GM19328 (cell line): ENCODE data around the gene FBXO10.
"Not testable (repeated sequence)": the region's sequence is repeated elsewhere in the genome, so short reads cannot be mapped to it uniquely, and the experiment has no call there.

Source experiments
- ATAC-seq: cut with Tn5 transposase; IDR thresholded peaks from one replicate; pipeline ENCODE4 v1.9.1; 2021; ENCODE audit warnings: mild to moderate bottlenecking, moderate library complexity; ENCODE audit not compliant: unreplicated experiment

Gene FBXO10

GRCh38 chr9:37575921-37576721 lies at the start of gene FBXO10:
Gene FBXO10 (minus strand): TSS chr9:37576380. CDS start chr9:37541768, 34,612 bp downstream.
- peak; percentile 64 for ATAC-seq

DNA sequence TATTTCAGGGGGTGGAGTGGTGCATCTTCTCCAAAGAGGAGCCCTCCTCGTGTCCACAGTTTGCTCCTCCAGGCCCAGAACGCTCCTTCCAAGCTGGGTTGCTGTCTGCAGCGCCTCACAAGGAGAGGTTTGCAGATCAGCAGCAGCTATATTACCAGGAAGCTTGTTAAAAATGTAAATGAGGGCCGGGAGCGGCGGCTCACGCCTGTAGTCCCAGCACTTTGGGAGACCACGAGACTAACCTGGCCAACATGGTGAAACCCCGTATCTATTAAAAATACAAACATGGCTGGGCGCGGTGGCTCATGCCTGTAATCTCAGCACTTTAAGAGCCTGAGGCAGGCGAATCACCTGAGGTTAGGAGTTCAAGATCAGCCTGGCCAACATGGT lies 49.6 kb upstream of the FBXO10 start:
- no peak for ATAC-seq

DNA sequence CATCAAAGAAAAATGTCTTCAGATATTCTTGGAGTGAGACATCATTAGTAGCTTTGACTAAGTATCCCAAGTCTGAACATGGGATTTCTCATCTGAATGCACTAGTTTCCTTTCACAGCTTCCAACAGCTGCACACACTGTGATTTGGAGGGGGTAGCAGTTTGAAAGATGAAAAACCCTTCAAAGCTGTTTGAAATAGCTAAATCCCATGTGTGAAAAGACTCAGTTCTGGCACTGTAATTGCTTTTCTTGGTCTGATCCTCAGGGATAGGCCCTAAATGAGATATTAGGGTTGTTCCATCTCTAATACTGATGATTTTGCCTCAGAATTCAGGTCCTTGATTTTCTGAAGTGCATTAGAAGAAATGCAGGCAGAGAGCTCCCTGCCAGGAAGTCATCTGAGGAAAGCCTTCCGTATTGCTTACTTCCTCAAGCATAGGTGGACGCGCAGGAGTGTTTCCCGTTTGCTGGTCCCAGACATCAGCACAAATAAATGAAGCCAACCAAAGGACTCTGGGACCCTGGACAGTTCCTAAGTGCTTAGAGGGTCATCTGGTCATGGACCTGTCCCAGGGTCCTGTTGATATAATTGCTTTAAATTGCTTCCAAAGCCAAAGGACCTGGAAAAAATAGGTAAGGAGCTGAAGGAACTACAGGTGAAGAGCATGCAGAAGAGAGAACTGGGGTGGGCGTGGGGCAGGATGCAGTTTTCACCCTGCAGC lies 49.0 kb upstream of the FBXO10 start:
- ATAC-seq = no peak

- no peak for ATAC-seq
These were observed 47.9 kb upstream of the FBXO10 start for GRCh38 chr9:37624073-37624472.

- no peak for ATAC-seq
These were observed 47.1 kb upstream of the FBXO10 start for GRCh38 chr9:37623267-37623666.

- no peak for ATAC-seq
These were observed 46.3 kb upstream of the FBXO10 start for GRCh38 chr9:37622462-37622861.

GRCh38 chr9:37621273-37622121 lies 45.3 kb upstream of the FBXO10 start:
- ATAC-seq = no peak

DNA sequence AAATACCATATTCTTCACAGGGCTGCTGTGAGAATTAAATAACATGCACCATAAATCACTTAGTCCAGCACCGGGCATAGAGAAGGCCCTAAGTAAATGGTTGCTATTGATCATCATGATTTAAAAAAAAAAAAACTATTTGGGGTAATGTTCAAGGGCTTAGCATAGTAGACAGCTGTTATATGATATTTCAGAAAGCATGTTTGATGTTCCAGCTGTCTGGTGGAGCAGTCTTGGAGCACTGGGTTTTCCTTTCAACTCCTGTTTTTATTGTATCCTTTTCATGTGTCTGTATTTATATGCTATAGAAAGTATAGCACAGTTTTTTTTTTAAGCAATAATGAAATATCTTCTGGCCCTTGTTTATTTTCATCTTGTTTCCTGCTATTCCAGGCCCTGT lies 44.2 kb upstream of the FBXO10 start:
- ATAC-seq = no peak

DNA sequence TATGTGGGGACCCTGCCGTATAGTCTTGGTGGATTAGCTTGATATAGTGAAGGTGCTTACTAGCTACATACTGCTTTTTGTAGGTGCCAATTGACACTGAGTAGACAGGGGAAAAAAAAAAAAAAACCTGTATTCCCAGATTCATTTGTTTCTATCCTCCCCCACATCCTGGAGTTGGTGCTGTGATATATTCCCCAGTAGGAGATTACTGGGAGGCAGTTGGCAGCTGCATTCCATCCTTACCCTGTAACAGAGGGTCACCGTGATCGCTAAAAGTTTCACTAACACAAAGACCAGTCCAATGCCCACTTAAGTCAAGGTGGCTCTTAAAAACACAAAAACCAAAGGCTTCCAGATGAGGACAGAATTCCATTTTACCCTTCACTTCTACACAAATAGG lies 43.6 kb upstream of the FBXO10 start:
- no peak for ATAC-seq

DNA sequence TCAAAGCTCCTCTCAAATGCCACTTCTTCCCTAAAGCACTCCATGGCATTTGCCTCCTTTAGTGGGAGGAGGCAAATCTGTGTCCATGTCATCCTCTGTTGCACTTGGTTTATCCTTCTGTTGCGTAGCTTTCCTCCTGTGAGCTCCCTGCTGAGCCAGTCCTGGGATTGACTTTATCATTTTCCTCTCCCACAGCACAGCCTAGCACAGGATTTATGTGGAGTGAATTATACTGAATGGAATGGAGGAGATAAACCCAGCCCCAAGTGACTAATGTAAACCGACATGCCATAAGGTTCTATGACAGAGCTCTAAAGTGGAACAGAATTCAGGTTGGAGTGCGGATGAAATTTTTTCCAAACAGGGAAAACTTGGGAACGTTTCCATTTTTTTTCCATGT lies 42.6 kb upstream of the FBXO10 start:
- ATAC-seq = no peak

DNA sequence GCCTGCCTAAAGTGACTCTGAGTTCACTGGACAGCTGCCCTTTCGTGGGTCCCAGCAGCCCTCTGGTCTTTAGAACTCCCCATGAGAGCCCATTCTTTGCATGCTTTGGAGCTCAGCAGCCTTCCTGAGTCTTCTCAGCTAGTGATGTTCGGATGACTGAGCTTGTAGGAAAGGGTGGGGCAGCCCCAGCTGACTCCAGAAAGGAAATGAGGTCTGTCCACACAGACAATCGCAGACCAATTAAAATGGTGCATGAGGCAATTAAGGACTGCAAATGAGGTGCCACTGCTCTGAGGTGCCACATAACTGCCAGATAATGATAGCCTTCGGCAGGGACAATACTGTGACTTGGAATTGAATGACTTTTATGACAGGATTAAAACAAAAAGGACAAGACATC lies 41.7 kb upstream of the FBXO10 start:
- no peak for ATAC-seq

GRCh38 chr9:37617161-37617560 lies 41.0 kb upstream of the FBXO10 start:
- ATAC-seq = no peak

- ATAC-seq = no peak
These were observed 35.8 kb upstream of the FBXO10 start for GRCh38 chr9:37611961-37612360.

DNA sequence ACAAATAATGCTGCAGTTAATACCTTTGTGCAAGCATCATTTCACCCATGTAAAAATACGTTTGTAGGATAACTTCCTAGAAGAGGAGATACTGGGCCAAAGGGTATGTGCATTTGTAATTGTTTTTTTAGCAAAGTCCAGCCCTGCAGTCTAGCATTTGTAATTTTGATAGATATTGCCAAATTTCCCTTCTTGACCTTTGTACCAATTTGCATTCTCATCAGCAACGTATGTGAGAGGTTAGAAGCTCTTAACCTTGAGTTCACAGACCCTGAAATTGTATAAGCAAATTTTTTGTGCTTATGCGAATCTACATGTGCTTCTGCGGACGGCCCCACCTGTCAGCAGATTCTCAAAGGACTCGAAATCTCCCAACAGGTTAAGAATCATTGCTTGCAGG lies 34.8 kb upstream of the FBXO10 start:
- ATAC-seq = no peak

DNA sequence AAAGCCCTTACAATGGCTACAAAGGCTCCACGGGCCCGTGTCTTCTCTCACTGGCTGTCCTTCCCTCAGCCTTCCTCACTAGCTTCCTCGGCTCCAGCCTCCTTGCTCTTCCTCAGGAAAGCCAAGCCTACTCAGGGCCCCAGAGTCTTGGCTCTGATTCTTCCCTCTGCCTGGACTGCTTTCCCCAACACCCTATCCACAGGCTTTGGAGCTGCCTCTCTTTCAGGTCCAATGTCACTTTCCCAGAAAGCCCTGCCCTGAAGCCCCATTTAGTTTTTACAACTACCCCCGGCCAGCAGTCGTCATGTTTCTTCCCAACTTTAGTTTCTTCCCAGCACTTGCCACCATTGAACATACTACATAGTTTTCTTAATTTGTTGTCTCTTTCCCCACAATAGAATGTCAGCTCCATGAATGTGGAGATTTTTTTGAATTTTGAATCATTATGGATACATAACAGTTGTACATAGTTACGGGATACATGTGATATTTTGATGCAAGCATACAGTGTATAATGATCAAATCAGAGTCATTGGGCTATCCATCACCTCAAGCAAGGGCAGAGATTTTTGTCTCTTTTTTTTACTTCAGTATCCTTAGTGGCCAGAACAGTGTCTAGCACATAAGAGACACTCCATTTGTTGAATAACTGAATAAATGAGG lies 33.7 kb upstream of the FBXO10 start:
- ATAC-seq = no peak

GRCh38 chr9:37608250-37608649 lies 32.1 kb upstream of the FBXO10 start:
- ATAC-seq = no peak

DNA sequence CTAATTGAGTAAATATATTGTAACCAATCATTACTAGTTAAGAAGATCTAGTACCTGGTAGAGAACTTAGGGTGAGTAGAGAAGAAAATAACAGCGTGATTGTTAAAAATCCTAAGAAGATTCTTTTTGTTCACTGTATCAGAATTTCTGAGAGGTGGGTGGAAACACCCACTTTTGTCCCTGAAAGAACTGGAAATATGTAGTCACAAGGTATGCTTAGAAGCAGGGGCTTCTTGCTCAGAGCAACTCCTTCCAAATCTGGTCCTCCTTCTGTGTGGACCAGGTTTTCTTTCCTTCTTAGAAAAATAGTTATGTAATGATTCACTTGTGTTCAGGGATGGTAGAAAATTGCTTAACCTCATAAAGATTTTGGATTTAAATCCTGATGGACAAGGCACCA lies 28.1 kb upstream of the FBXO10 start:
- ATAC-seq = no peak

DNA sequence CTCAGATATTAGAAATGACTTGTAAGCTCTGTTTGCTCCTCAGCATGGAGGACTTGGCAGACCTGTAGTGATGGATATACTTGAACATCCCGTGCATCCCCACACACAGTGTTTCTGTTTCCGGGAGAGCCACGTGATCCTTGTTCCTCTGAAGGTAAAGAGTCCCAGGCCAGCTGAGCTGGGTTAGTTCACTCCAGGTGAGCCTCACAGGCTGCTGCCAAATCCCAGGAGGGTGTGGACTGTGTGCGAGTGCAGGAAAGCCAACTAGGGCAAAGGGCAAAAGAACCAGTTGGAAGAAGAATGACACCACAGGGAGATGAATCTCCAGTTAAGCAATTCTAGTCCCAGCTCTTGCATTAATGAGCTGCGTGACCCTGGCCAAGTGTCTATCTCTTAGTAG lies 26.6 kb upstream of the FBXO10 start:
- no peak for ATAC-seq

DNA sequence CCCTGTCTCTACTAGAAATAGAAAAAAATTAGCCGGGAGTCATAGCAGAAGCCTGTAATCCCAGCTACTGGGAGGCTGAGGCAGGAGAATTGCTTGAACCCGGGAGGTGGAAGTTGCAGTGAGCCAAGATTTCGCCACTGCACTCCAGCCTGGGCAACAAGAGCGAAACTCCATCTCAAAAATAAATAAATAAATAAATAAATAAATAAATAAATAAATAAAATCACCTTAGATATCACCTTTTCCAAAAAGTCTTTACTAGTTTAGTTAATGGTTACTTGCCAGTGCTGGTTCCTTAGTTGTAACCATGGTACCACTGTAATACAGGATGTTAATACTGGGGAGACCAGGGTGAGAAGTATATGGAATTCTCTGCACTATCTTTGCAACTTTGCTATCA lies 25.9 kb upstream of the FBXO10 start:
- not testable (repeated sequence) for ATAC-seq

DNA sequence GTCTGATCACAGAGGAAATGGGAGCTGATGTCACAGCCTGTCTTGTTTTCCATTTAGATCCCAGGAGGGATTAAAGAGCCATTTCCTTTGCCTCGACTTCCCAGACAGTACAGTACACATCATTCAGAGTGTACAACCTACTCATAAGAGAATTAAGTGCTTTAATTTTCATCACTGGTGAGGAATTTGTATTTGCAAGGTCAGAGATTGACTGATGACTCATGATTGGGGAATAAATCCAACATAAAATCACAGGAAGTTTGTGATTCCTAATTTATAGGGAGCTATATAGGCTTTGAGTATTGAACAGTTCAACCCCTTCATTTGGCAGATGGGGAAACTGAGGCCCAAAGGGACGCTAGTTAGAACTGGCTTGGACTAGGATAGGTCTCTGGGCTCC lies 20.3 kb upstream of the FBXO10 start:
- ATAC-seq = no peak

GRCh38 chr9:37593883-37594448 lies 17.8 kb upstream of the FBXO10 start:
- no peak for ATAC-seq
